DND-41 (cell line): ENCODE data around the gene APBB2.

ENCODE experiments used
- ATAC-seq: fragments of 200-7000 bp; cut with Tn5 transposase; 3 replicates; pipeline ENCODE4 v1.9.1; 2021; ENCODE audit warnings: low read depth; ENCODE audit not compliant: insufficient read depth
- DNase-seq: peaks from one replicate; pipeline ENCODE4 v3.0.0-alpha.2; 2020
- H2AFZ ChIP-seq: 2 replicates; pipeline ENCODE4 v1.6.0; 2012; ENCODE audit warnings: low read depth, low read length
- H3K27ac ChIP-seq: 2 replicates; pipeline ENCODE4 v1.5.1; 2012; ENCODE audit warnings: low read length, inconsistent platforms
- H3K27me3 ChIP-seq: fragments of 200-600 bp; sonication (generic); 2 replicates; pipeline ENCODE4 v1.6.0; 2012; ENCODE audit warnings: low read length, mild to moderate bottlenecking, inconsistent platforms; ENCODE audit not compliant: insufficient read depth, poor library complexity
- H3K36me3 ChIP-seq: 2 replicates; pipeline ENCODE4 v1.5.1; 2012; ENCODE audit warnings: low read length, inconsistent platforms; ENCODE audit not compliant: insufficient read depth
- H3K4me1 ChIP-seq: 2 replicates; pipeline ENCODE4 v1.5.1; 2012; ENCODE audit warnings: mild to moderate bottlenecking, low read length; ENCODE audit not compliant: insufficient read depth
- H3K4me2 ChIP-seq: 2 replicates; pipeline ENCODE4 v1.6.0; 2012; ENCODE audit warnings: mild to moderate bottlenecking, moderate library complexity, low read length, inconsistent platforms; ENCODE audit not compliant: insufficient read depth
- H3K4me3 ChIP-seq, 2 experiments: fragments of 200-600 bp in 1 of 2; shearing (Covaris generic) in 1 of 2; 2 replicates each; pipeline ENCODE4 v1.5.1; 2012 to 2016; ENCODE audit warnings: inconsistent platforms in 2 of 2, low read length in 2 of 2, mild to moderate bottlenecking in 2 of 2, low read depth in 1 of 2, moderate library complexity in 1 of 2
- H3K79me2 ChIP-seq: 2 replicates; pipeline ENCODE4 v1.6.0; 2012; ENCODE audit warnings: low read length, inconsistent platforms; ENCODE audit not compliant: insufficient read depth
- H3K9ac ChIP-seq: 2 replicates; pipeline ENCODE4 v1.6.0; 2012; ENCODE audit warnings: low read depth, mild to moderate bottlenecking, inconsistent platforms, low read length, moderate library complexity
- H3K9me3 ChIP-seq: 2 replicates; pipeline ENCODE4 v1.5.1; 2012; ENCODE audit warnings: low read length, moderate library complexity, mild to moderate bottlenecking, inconsistent platforms; ENCODE audit not compliant: insufficient read depth, severe bottlenecking
- H4K20me1 ChIP-seq: 2 replicates; pipeline ENCODE4 v1.6.0; 2012; ENCODE audit warnings: low read length; ENCODE audit not compliant: insufficient read depth
- EZH2 ChIP-seq: IDR thresholded peaks from 3 replicates; pipeline ENCODE4 v1.6.1; 2012; ENCODE audit warnings: borderline replicate concordance, low read depth, mild to moderate bottlenecking, moderate library complexity, low read length, inconsistent platforms; ENCODE audit not compliant: severe bottlenecking
- TF ChIP-seq, protein P1 (sequence below): IDR thresholded peaks from 2 replicates; pipeline ENCODE4 v1.5.1; 2012; ENCODE audit warnings: borderline replicate concordance, low read length, moderate library complexity, mild to moderate bottlenecking; ENCODE audit not compliant: poor library complexity, severe bottlenecking; ENCODE audit errors: extremely low read depth

APBB2 gene

DNA sequence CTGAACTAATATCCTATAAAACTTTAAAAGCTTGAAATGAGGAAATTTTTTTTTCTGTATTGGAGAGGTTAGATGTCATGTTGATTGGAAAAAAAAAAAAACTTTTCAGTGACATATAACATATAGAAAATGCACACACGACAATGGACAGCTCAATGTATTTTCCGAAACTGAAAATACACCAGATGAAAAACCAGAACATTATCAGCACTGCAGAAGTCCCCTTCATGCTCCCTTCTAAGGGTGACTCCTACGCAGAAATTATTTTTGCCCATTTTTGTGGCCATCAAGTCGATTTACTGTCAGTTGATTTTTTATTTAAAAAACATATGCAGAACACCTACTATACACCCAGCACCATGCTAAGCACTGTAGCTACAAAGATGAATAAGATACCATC lies 148.3 kb downstream of the APBB2 start:
- H2AFZ ChIP-seq: no peak overlapping the region
- H3K79me2 ChIP-seq: no peaks in the 10 kb centered on the region
- H3K9me3 ChIP-seq: no peaks in the 10 kb centered on the region
- no peaks in the 10 kb centered on the region for H3K27me3 ChIP-seq
- DNase-seq (no peak), ATAC-seq (no peak)
- H3K9ac ChIP-seq: no peak overlapping the region
- no peak overlapping the region for H3K27ac ChIP-seq
- TF ChIP-seq, protein P1, sequence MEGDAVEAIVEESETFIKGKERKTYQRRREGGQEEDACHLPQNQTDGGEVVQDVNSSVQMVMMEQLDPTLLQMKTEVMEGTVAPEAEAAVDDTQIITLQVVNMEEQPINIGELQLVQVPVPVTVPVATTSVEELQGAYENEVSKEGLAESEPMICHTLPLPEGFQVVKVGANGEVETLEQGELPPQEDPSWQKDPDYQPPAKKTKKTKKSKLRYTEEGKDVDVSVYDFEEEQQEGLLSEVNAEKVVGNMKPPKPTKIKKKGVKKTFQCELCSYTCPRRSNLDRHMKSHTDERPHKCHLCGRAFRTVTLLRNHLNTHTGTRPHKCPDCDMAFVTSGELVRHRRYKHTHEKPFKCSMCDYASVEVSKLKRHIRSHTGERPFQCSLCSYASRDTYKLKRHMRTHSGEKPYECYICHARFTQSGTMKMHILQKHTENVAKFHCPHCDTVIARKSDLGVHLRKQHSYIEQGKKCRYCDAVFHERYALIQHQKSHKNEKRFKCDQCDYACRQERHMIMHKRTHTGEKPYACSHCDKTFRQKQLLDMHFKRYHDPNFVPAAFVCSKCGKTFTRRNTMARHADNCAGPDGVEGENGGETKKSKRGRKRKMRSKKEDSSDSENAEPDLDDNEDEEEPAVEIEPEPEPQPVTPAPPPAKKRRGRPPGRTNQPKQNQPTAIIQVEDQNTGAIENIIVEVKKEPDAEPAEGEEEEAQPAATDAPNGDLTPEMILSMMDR: no peak
- TF ChIP-seq EZH2: no peak
- no peaks in the 10 kb centered on the region for H3K36me3 ChIP-seq
- no peak overlapping the region for H3K4me2 ChIP-seq
- no peaks in the 10 kb centered on the region for H4K20me1 ChIP-seq
- no peak overlapping the region for H3K4me3 ChIP-seq
- H3K4me1 ChIP-seq: no peaks in the 10 kb centered on the region

DNA sequence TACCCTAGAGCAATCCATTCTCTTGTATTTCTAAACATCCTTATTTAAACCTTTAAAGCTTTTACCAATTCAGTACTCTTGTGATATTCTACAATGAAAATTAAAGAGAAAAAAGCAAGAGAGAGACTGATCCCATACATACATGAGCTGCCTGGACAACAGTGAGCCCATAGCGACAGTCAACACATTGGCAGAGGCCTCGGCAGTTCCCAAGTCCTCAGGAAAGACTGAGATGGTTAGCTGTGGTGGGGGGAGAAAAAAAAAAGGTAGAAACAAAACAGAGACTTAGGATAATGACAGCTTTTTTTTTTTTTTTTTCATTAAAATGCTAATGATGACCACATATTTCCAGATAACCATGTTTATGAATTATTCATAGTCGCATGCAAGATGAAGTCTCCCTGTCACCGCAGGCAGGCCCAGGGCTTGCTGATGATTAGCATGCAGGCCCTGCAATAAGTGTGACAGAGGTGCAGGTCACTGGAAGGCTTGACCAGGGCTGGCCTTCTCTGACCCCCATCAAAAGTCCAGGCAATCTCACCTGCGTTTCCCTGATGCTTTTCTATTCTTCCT lies 148.8 kb downstream of the APBB2 start:
- H3K27me3 ChIP-seq: no peaks in the 10 kb centered on the region
- ATAC-seq: no peak

GRCh38 chr4:41064953-41065352 lies 149.4 kb downstream of the APBB2 start:
- DNase-seq: no peak
- no peak for ATAC-seq
- no peaks in the 10 kb centered on the region for H3K9me3 ChIP-seq
- no peak for TF ChIP-seq EZH2
- TF ChIP-seq, protein P1: no peak
- no peak overlapping the region for H3K4me2 ChIP-seq
- no peaks in the 10 kb centered on the region for H3K79me2 ChIP-seq
- H3K9ac ChIP-seq: no peak overlapping the region
- H4K20me1 ChIP-seq: no peaks in the 10 kb centered on the region
- no peaks in the 10 kb centered on the region for H3K27me3 ChIP-seq
- no peaks in the 10 kb centered on the region for H3K4me1 ChIP-seq
- H2AFZ ChIP-seq: no peak overlapping the region
- H3K27ac ChIP-seq: no peak overlapping the region
- H3K36me3 ChIP-seq: no peaks in the 10 kb centered on the region
- H3K4me3 ChIP-seq: no peak overlapping the region

More for the DNA sequence above, 148.8 kb downstream of the APBB2 start:
- Histone ChIP-seq H3K4me1 (no peaks in the 10 kb centered on the region), H3K9me3 (no peaks in the 10 kb centered on the region), H3K36me3 (no peaks in the 10 kb centered on the region), H2AFZ (no peak overlapping the region), H4K20me1 (no peaks in the 10 kb centered on the region), H3K4me3 (no peak overlapping the region), H3K79me2 (no peaks in the 10 kb centered on the region), H3K9ac (no peak overlapping the region), H3K4me2 (no peak overlapping the region), H3K27ac (no peak overlapping the region)
- no peak for DNase-seq
- no peak for TF ChIP-seq EZH2
- TF ChIP-seq, protein P1: no peak

DNA sequence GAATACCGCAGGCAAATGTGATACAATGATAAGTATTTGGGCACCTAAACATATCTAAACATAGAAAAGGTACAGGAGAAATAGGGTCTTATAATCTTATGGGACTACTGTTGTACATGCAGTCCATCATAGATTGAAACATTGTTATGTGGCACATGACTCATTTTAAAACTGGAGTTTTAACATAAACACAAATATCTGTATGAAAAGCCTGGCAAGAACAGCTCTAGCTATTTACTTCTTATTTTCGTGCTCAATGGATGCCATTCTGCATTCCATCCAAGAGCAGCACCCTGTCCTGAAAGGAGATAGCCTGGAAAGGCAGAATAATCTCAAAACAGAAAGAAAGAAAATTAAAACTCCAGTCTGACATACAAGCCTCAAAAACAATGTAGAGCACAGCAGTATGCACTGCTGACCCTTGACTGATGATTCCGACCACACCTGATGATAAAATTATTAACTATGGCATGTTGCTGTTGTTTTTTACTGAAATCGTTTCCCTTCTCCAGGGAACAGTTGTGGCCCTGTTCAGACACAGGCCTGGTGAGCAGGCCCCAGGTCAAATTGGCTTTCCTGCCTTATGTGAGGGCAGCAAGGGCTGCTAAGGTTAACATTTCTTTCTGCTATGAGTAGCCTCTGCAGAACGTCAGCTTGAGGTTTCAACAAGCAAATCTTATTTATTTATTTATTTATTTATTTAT lies 152.7 kb downstream of the APBB2 start:
- H3K79me2 ChIP-seq: no peaks in the 10 kb centered on the region
- DNase-seq (no peak), ATAC-seq (no peak)
- H3K4me1 ChIP-seq: no peaks in the 10 kb centered on the region
- no peaks in the 10 kb centered on the region for H3K9me3 ChIP-seq
- no peak overlapping the region for H3K27ac ChIP-seq
- H3K27me3 ChIP-seq: no peaks in the 10 kb centered on the region
- no peaks in the 10 kb centered on the region for H3K36me3 ChIP-seq
- TF ChIP-seq, protein P1: no peak
- no peak for TF ChIP-seq EZH2
- no peak overlapping the region for H3K9ac ChIP-seq
- H3K4me2 ChIP-seq: no peak overlapping the region
- H3K4me3 ChIP-seq: no peak overlapping the region
- no peaks in the 10 kb centered on the region for H4K20me1 ChIP-seq
- H2AFZ ChIP-seq: no peak overlapping the region
